Immature natural killer cell (primary cell): ENCODE data around the gene TYW1. TPM values are rescaled to one million over a fixed set of nuclear protein-coding genes. Genes with fewer than 3 reads are reported as not detected.
"Not testable (repeated sequence)": the region's sequence is repeated elsewhere in the genome, so short reads cannot be mapped to it uniquely, and the experiment has no call there.

Experiments used
- DNase-seq, 3 donors: peaks; one replicate each; pipeline ENCODE4 v3.0.0; 2022; ENCODE audit warnings: mixed read lengths in 1 of 3
- H3K27ac Mint-ChIP-seq, 6 donors: one replicate each; pipeline ENCODE4 v1.8.0; 2020; ENCODE audit warnings: mixed read lengths in 6 of 6, mild to moderate bottlenecking in 5 of 6, inconsistent platforms in 4 of 6, moderate library complexity in 3 of 6
- H3K27me3 Mint-ChIP-seq, 3 donors: one replicate each; pipeline ENCODE4 v1.8.0; 2020 to 2021; ENCODE audit warnings: low read depth in 3 of 3, mild to moderate bottlenecking in 3 of 3, mixed read lengths in 3 of 3, moderate library complexity in 3 of 3, inconsistent platforms in 1 of 3
- H3K36me3 Mint-ChIP-seq, 3 donors: one replicate each; pipeline ENCODE4 v1.8.0; 2020; ENCODE audit warnings: mixed read lengths in 3 of 3, inconsistent platforms in 2 of 3, mild to moderate bottlenecking in 2 of 3
- H3K4me1 Mint-ChIP-seq, 2 donors: one replicate each; pipeline ENCODE4 v1.8.0; 2020; ENCODE audit warnings: inconsistent platforms in 2 of 2, mild to moderate bottlenecking in 2 of 2, mixed read lengths in 2 of 2, moderate library complexity in 1 of 2
- H3K4me3 Mint-ChIP-seq, 5 donors: one replicate each; pipeline ENCODE4 v1.8.0; 2020; ENCODE audit warnings: mild to moderate bottlenecking in 5 of 5, mixed read lengths in 5 of 5, inconsistent platforms in 3 of 5, moderate library complexity in 3 of 5
- H3K9me3 Mint-ChIP-seq, 6 donors: one replicate each; pipeline ENCODE4 v1.8.0; 2020; ENCODE audit warnings: mild to moderate bottlenecking in 6 of 6, mixed read lengths in 6 of 6, inconsistent platforms in 4 of 6, moderate library complexity in 3 of 6
- polyA plus RNA-seq, 3 donors: library from polyadenylated mRNA; unstranded; fragments of 300-500 nt; fragmentation: Illumina TruSeq; gene quantifications; one replicate each; pipeline ENCODE4 v1.2.3, GENCODE V29; 2021

Gene TYW1
- polyA plus RNA-seq, 3 donors from 2014 or later = 9.8 to 25.9 (median 17.6) TPM

- not testable (repeated sequence) for H3K4me1 Mint-ChIP-seq, H3K27ac Mint-ChIP-seq
Measured at GRCh38 chr7:67009677-67010076, 13.0 kb downstream of the TYW1 start.

GRCh38 chr7:67014076-67014622, 17.5 kb downstream of the TYW1 start:
- H3K9me3 Mint-ChIP-seq, DNase-seq, H3K27ac Mint-ChIP-seq: not testable (repeated sequence)

More at GRCh38 chr7:67009677-67010076, 13.0 kb downstream of the TYW1 start:
- not testable (repeated sequence) for H3K4me3 Mint-ChIP-seq, H3K27me3 Mint-ChIP-seq, H3K9me3 Mint-ChIP-seq, DNase-seq
- H3K36me3 Mint-ChIP-seq = peaks cover 18 to 30% (median 20%) of the 10 kb centered on the region in 3 donors

GRCh38 chr7:67017971-67018370, 21.3 kb downstream of the TYW1 start:
- Mint-ChIP-seq H3K27ac (peak overlapping the region in 1 of 6 donors; percentile 24), H3K36me3 (peaks cover 25 to 61% (median 41%) of the 10 kb centered on the region in 3 donors)
- H3K27me3 Mint-ChIP-seq = not testable (repeated sequence)

More at GRCh38 chr7:67014076-67014622, 17.5 kb downstream of the TYW1 start:
- not testable (repeated sequence) for H3K4me3 Mint-ChIP-seq, H3K4me1 Mint-ChIP-seq, H3K27me3 Mint-ChIP-seq
- peaks cover 18 to 41% (median 23%) of the 10 kb centered on the region in 3 donors for H3K36me3 Mint-ChIP-seq

GRCh38 chr7:67018940-67019339, 22.3 kb downstream of the TYW1 start:
- Mint-ChIP-seq H3K4me1 (peaks cover 0 to under 1% of the 10 kb centered on the region in 2 donors), H3K4me3 (no peak overlapping the region), H3K36me3 (peaks cover 25 to 56% (median 39%) of the 10 kb centered on the region in 3 donors), H3K27ac (peak overlapping the region in 2 of 6 donors; percentile 4 to 34), H3K9me3 (no peaks in the 10 kb centered on the region), H3K27me3 (peaks cover 0 to 4% (median 0%) of the 10 kb centered on the region in 3 donors)
- DNase-seq = no peak

More at GRCh38 chr7:67017971-67018370, 21.3 kb downstream of the TYW1 start:
- not testable (repeated sequence) for DNase-seq, H3K4me3 Mint-ChIP-seq, H3K4me1 Mint-ChIP-seq, H3K9me3 Mint-ChIP-seq

- no peak overlapping the region for H3K4me3 Mint-ChIP-seq
- no peak for DNase-seq
- no peaks in the 10 kb centered on the region for H3K9me3 Mint-ChIP-seq
- H3K4me1 Mint-ChIP-seq = peaks cover 0 to 2% of the 10 kb centered on the region in 2 donors
- peaks cover 0 to 4% (median 0%) of the 10 kb centered on the region in 3 donors for H3K27me3 Mint-ChIP-seq
- peaks cover 25 to 50% (median 35%) of the 10 kb centered on the region in 3 donors for H3K36me3 Mint-ChIP-seq
- H3K27ac Mint-ChIP-seq = peak overlapping the region in 1 of 6 donors; percentile 4
Measured at GRCh38 chr7:67019562-67020390, 23.1 kb downstream of the TYW1 start.

GRCh38 chr7:67021260-67021659, 24.6 kb downstream of the TYW1 start:
- H3K27me3 Mint-ChIP-seq = peaks cover 0 to 4% (median 0%) of the 10 kb centered on the region in 3 donors
- no peak overlapping the region for H3K4me3 Mint-ChIP-seq
- peaks cover 0 to 2% of the 10 kb centered on the region in 2 donors for H3K4me1 Mint-ChIP-seq
- H3K9me3 Mint-ChIP-seq = no peaks in the 10 kb centered on the region
- DNase-seq = no peak
- peaks cover 25 to 52% (median 36%) of the 10 kb centered on the region in 3 donors for H3K36me3 Mint-ChIP-seq
- H3K27ac Mint-ChIP-seq = peak overlapping the region in 1 of 6 donors; percentile 1

- no peak overlapping the region for H3K4me3 Mint-ChIP-seq
- H3K4me1 Mint-ChIP-seq = peaks cover 0 to 2% of the 10 kb centered on the region in 2 donors
- DNase-seq = no peak
- peak overlapping the region in 1 of 6 donors; percentile 9 for H3K27ac Mint-ChIP-seq
- peaks cover 21 to 47% (median 36%) of the 10 kb centered on the region in 3 donors for H3K36me3 Mint-ChIP-seq
- no peaks in the 10 kb centered on the region for H3K9me3 Mint-ChIP-seq
- peaks cover 0 to 4% (median 0%) of the 10 kb centered on the region in 3 donors for H3K27me3 Mint-ChIP-seq
Measured at GRCh38 chr7:67022511-67022910, 25.9 kb downstream of the TYW1 start.

- not testable (repeated sequence) for DNase-seq, H3K9me3 Mint-ChIP-seq, H3K27me3 Mint-ChIP-seq, H3K4me1 Mint-ChIP-seq, H3K27ac Mint-ChIP-seq, H3K4me3 Mint-ChIP-seq
- H3K36me3 Mint-ChIP-seq = peaks cover 18 to 37% (median 26%) of the 10 kb centered on the region in 3 donors
Measured at GRCh38 chr7:67025459-67025858, 28.8 kb downstream of the TYW1 start.

- not testable (repeated sequence) for H3K27me3 Mint-ChIP-seq, H3K9me3 Mint-ChIP-seq, H3K4me3 Mint-ChIP-seq, H3K4me1 Mint-ChIP-seq, H3K27ac Mint-ChIP-seq, DNase-seq
- peaks cover 17 to 28% (median 22%) of the 10 kb centered on the region in 3 donors for H3K36me3 Mint-ChIP-seq
Measured at GRCh38 chr7:67031685-67032084, 35.1 kb downstream of the TYW1 start.

- Mint-ChIP-seq H3K9me3 (no peaks in the 10 kb centered on the region), H3K4me1 (no peaks in the 10 kb centered on the region), H3K36me3 (peaks cover 17 to 28% (median 22%) of the 10 kb centered on the region in 3 donors), H3K27me3 (peaks cover 0 to 2% (median 0%) of the 10 kb centered on the region in 3 donors), H3K27ac (no peak overlapping the region), H3K4me3 (no peak overlapping the region)
- DNase-seq = no peak
Measured at GRCh38 chr7:67033251-67033650, 36.6 kb downstream of the TYW1 start.

- not testable (repeated sequence) for H3K27me3 Mint-ChIP-seq, H3K4me1 Mint-ChIP-seq, H3K9me3 Mint-ChIP-seq, H3K27ac Mint-ChIP-seq, H3K4me3 Mint-ChIP-seq, DNase-seq
- H3K36me3 Mint-ChIP-seq = peaks cover 8 to 16% (median 12%) of the 10 kb centered on the region in 3 donors
Measured at GRCh38 chr7:67036432-67037395, 40.1 kb downstream of the TYW1 start.

- H3K27me3 Mint-ChIP-seq, H3K36me3 Mint-ChIP-seq, H3K9me3 Mint-ChIP-seq, DNase-seq, H3K4me3 Mint-ChIP-seq, H3K27ac Mint-ChIP-seq, H3K4me1 Mint-ChIP-seq: not testable (repeated sequence)
Measured at GRCh38 chr7:67040832-67041231, 44.2 kb downstream of the TYW1 start.

- Mint-ChIP-seq H3K27ac (peak overlapping the region in 1 of 6 donors; percentile 26), H3K4me1 (peaks cover 0 to 13% of the 10 kb centered on the region in 2 donors)
- not testable (repeated sequence) for H3K4me3 Mint-ChIP-seq, DNase-seq, H3K9me3 Mint-ChIP-seq, H3K27me3 Mint-ChIP-seq, H3K36me3 Mint-ChIP-seq
Measured at GRCh38 chr7:67042781-67043558, 46.3 kb downstream of the TYW1 start.
